HG03354 (cell line): ENCODE data around the gene ACSL5.
"Not testable (repeated sequence)": the region's sequence is repeated elsewhere in the genome, so short reads cannot be mapped to it uniquely, and the experiment has no call there.

Experiments
- ATAC-seq: cut with Tn5 transposase; IDR thresholded peaks from one replicate; pipeline ENCODE4 v1.9.1; 2021; ENCODE audit warnings: mild to moderate bottlenecking; ENCODE audit not compliant: unreplicated experiment, poor library complexity, severe bottlenecking

The ACSL5 gene

GRCh38 chr10:112372182-112372810, 1.6 kb upstream of the ACSL5 start:
- ATAC-seq, result not testable (repeated sequence)

- peak; percentile 28 for ATAC-seq
These were observed 1.0 kb downstream of the ACSL5 start for GRCh38 chr10:112374724-112375541.

GRCh38 chr10:112375721-112376395, 1.9 kb downstream of the ACSL5 start:
- peak; percentile 95 for ATAC-seq

- peak; percentile 30 for ATAC-seq
These were observed 2.5 kb downstream of the ACSL5 start for GRCh38 chr10:112376396-112376790.

GRCh38 chr10:112377116-112377515, 3.2 kb downstream of the ACSL5 start:
- not testable (repeated sequence) for ATAC-seq

- ATAC-seq, result no peak
These were observed 5.8 kb downstream of the ACSL5 start for GRCh38 chr10:112379635-112380296.

GRCh38 chr10:112382515-112383235, 8.8 kb downstream of the ACSL5 start:
- no peak for ATAC-seq

- no peak for ATAC-seq
These were observed 9.4 kb downstream of the ACSL5 start for GRCh38 chr10:112383325-112383724.

- ATAC-seq, result no peak
These were observed 10.2 kb downstream of the ACSL5 start for GRCh38 chr10:112384141-112384540.

GRCh38 chr10:112385201-112385600, 11.3 kb downstream of the ACSL5 start:
- no peak for ATAC-seq

- not testable (repeated sequence) for ATAC-seq
These were observed 14.1 kb downstream of the ACSL5 start for GRCh38 chr10:112388056-112388455.

- ATAC-seq, result no peak
These were observed 14.6 kb downstream of the ACSL5 start for GRCh38 chr10:112388548-112388947.

- peak; percentile 83 for ATAC-seq
These were observed 15.4 kb downstream of the ACSL5 start for GRCh38 chr10:112389271-112389822.

- peak; percentile 30 for ATAC-seq
These were observed 16.3 kb downstream of the ACSL5 start for GRCh38 chr10:112390125-112390703.

GRCh38 chr10:112393341-112393740, 19.4 kb downstream of the ACSL5 start:
- ATAC-seq, result no peak

GRCh38 chr10:112393827-112394226, 19.9 kb downstream of the ACSL5 start:
- no peak for ATAC-seq

GRCh38 chr10:112394475-112394875, 20.6 kb downstream of the ACSL5 start:
- no peak for ATAC-seq

GRCh38 chr10:112395809-112396530, 22.1 kb downstream of the ACSL5 start:
- no peak for ATAC-seq
